Measurements from ENCODE around the gene KLK7. TPM values are rescaled to one million over a fixed set of nuclear protein-coding genes. Genes with fewer than 3 reads are reported as not detected.

KLK7 gene
- total RNA-seq, 1 donor from 2014 or later, result not detected

- H3K9me3 Mint-ChIP-seq (ENCODE audit: unreplicated experiment), result peaks cover 6% of the 10 kb centered on the region
- H3K4me1 Mint-ChIP-seq (ENCODE audit: unreplicated experiment), result no peaks in the 10 kb centered on the region
- no peak for DNase-seq (ENCODE audit: low spot score)
- no peak overlapping the region for H3K27ac Mint-ChIP-seq (ENCODE audit: unreplicated experiment)
- peaks cover 4% of the 10 kb centered on the region for H3K36me3 Mint-ChIP-seq (ENCODE audit: low read depth, unreplicated experiment)
- no peak for TF ChIP-seq CTCF (IDR thresholded peaks at IDR 0.05; ENCODE audit: unreplicated experiment)
- peaks cover 1% of the 10 kb centered on the region for H3K27me3 Mint-ChIP-seq (ENCODE audit: unreplicated experiment)
- no peak overlapping the region for H3K4me3 Mint-ChIP-seq (ENCODE audit: unreplicated experiment)
These were observed 40.5 kb downstream of the KLK7 start for GRCh38 chr19:50943074-50943828.

GRCh38 chr19:50939596-50939995 lies 44.1 kb downstream of the KLK7 start:
- Mint-ChIP-seq H3K4me1 (ENCODE audit: unreplicated experiment) (no peaks in the 10 kb centered on the region), H3K27me3 (ENCODE audit: unreplicated experiment) (peaks cover 1% of the 10 kb centered on the region), H3K4me3 (ENCODE audit: unreplicated experiment) (no peak overlapping the region), H3K9me3 (ENCODE audit: unreplicated experiment) (peaks cover 6% of the 10 kb centered on the region), H3K27ac (ENCODE audit: unreplicated experiment) (no peak overlapping the region), H3K36me3 (ENCODE audit: low read depth, unreplicated experiment) (peaks cover 4% of the 10 kb centered on the region)
- no peak for TF ChIP-seq CTCF (IDR thresholded peaks at IDR 0.05; ENCODE audit: unreplicated experiment)
- no peak for DNase-seq (ENCODE audit: low spot score)

GRCh38 chr19:50933640-50934039 lies 50.1 kb downstream of the KLK7 start:
- Mint-ChIP-seq H3K4me1 (ENCODE audit: unreplicated experiment) (no peaks in the 10 kb centered on the region), H3K4me3 (ENCODE audit: unreplicated experiment) (no peak overlapping the region), H3K36me3 (ENCODE audit: low read depth, unreplicated experiment) (no peaks in the 10 kb centered on the region), H3K27ac (ENCODE audit: unreplicated experiment) (no peak overlapping the region), H3K27me3 (ENCODE audit: unreplicated experiment) (peaks cover 2% of the 10 kb centered on the region), H3K9me3 (ENCODE audit: unreplicated experiment) (no peaks in the 10 kb centered on the region)
- TF ChIP-seq CTCF (IDR thresholded peaks at IDR 0.05; ENCODE audit: unreplicated experiment), result no peak
- no peak for DNase-seq (ENCODE audit: low spot score)

GRCh38 chr19:50932690-50933083 lies 51.0 kb downstream of the KLK7 start:
- no peak for DNase-seq (ENCODE audit: low spot score)
- Mint-ChIP-seq H3K27ac (ENCODE audit: unreplicated experiment) (no peak overlapping the region), H3K4me3 (ENCODE audit: unreplicated experiment) (no peak overlapping the region), H3K36me3 (ENCODE audit: low read depth, unreplicated experiment) (no peaks in the 10 kb centered on the region), H3K27me3 (ENCODE audit: unreplicated experiment) (peaks cover 2% of the 10 kb centered on the region), H3K4me1 (ENCODE audit: unreplicated experiment) (no peaks in the 10 kb centered on the region), H3K9me3 (ENCODE audit: unreplicated experiment) (no peaks in the 10 kb centered on the region)
- TF ChIP-seq CTCF (IDR thresholded peaks at IDR 0.05; ENCODE audit: unreplicated experiment), result no peak

- no peaks in the 10 kb centered on the region for H3K4me1 Mint-ChIP-seq (ENCODE audit: unreplicated experiment)
- no peak for DNase-seq (ENCODE audit: low spot score)
- H3K4me3 Mint-ChIP-seq (ENCODE audit: unreplicated experiment), result no peak overlapping the region
- TF ChIP-seq CTCF (IDR thresholded peaks at IDR 0.05; ENCODE audit: unreplicated experiment), result no peak
- no peaks in the 10 kb centered on the region for H3K9me3 Mint-ChIP-seq (ENCODE audit: unreplicated experiment)
- no peaks in the 10 kb centered on the region for H3K36me3 Mint-ChIP-seq (ENCODE audit: low read depth, unreplicated experiment)
- H3K27ac Mint-ChIP-seq (ENCODE audit: unreplicated experiment), result no peak overlapping the region
- peaks cover 2% of the 10 kb centered on the region for H3K27me3 Mint-ChIP-seq (ENCODE audit: unreplicated experiment)
These were observed 51.6 kb downstream of the KLK7 start for GRCh38 chr19:50932018-50932689.
